IPS-15b (cell line): ENCODE measurements around the gene BICC1.

ENCODE experiments used
- H3K27me3 ChIP-seq: one replicate; pipeline ENCODE4 v1.6.1; 2013; ENCODE audit warnings: low read length; ENCODE audit not compliant: control insufficient read depth, insufficient read depth
- H3K36me3 ChIP-seq: one replicate; pipeline ENCODE4 v1.6.1; 2013; ENCODE audit warnings: low read length; ENCODE audit not compliant: control insufficient read depth, insufficient read depth
- H3K4me1 ChIP-seq: one replicate; pipeline ENCODE4 v1.6.1; 2013; ENCODE audit warnings: mild to moderate bottlenecking, low read length; ENCODE audit not compliant: control insufficient read depth, insufficient read depth
- H3K4me3 ChIP-seq: one replicate; pipeline ENCODE4 v1.5.1; 2013; ENCODE audit warnings: low read depth, low read length
- H3K9ac ChIP-seq: one replicate; pipeline ENCODE4 v1.6.1; 2013; ENCODE audit warnings: low read depth, mild to moderate bottlenecking, low read length
- H3K9me3 ChIP-seq: one replicate; pipeline ENCODE4 v1.6.1; 2013; ENCODE audit warnings: mild to moderate bottlenecking, low read length; ENCODE audit not compliant: control insufficient read depth, insufficient read depth

The BICC1 gene

DNA sequence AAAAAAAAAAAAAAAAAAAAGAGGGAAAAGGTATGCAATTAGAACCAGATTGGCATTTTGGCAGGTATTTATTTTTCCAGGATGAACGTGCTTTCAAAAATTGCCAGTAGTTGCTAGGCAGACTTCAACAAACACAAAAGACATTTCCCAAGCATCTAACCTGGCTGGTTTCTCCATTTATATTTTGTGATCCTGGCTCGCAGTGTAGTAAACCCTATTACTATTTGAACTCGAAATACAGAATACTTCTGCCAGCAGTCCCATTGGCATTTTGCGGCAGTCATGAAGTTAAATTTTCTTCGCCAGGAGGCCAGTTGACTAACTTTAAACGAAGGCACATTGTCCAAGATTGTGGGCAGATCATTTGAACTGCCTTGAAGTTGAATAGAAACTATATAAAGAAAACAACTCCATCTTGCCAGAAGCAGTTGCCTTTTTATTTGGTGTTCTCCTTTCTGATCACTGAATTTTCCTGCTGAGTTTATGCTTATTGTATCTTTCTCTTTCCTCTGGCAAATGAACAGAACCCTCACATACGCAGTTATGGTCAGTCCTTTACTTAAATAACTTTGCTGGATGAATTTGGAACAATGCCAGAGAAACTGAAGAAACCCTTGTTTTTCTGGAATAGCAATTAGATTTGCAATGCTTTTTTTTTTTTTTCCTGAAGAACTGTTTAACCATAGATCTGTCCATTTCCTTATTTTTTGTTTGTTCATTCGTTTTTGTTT, 132.9 kb downstream of the BICC1 start:
- no peak overlapping the region for H3K9ac ChIP-seq
- no peaks in the 10 kb centered on the region for H3K36me3 ChIP-seq
- H3K9me3 ChIP-seq: no peaks in the 10 kb centered on the region
- H3K4me1 ChIP-seq: no peaks in the 10 kb centered on the region
- no peak overlapping the region for H3K4me3 ChIP-seq
- no peaks in the 10 kb centered on the region for H3K27me3 ChIP-seq

- Histone ChIP-seq H3K9ac (no peak overlapping the region), H3K36me3 (no peaks in the 10 kb centered on the region), H3K9me3 (no peaks in the 10 kb centered on the region), H3K27me3 (no peaks in the 10 kb centered on the region), H3K4me1 (no peaks in the 10 kb centered on the region), H3K4me3 (no peak overlapping the region)
These were observed 134.9 kb downstream of the BICC1 start for GRCh38 chr10:58647376-58648112.

DNA sequence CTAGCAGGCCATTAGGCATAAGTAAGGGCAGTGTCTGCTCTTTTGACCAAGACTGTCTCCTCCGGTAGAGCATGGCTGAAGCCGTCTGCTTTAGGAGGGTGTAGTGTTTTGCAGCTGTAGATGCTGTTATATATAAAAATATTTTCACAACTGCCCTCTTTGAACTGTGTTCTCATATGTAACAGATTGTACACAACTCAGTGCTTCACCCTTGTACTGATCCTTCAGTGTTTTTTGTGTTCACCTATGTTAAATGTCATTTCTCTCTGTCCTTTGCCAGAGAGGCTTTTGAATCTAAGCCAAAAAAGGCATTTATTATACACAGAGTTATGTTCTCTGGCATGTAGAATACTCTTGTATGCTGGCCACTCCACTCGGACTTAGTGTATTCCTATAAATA, 135.5 kb downstream of the BICC1 start:
- no peaks in the 10 kb centered on the region for H3K4me1 ChIP-seq
- no peaks in the 10 kb centered on the region for H3K36me3 ChIP-seq
- H3K27me3 ChIP-seq: no peaks in the 10 kb centered on the region
- no peak overlapping the region for H3K9ac ChIP-seq
- H3K9me3 ChIP-seq: no peaks in the 10 kb centered on the region
- H3K4me3 ChIP-seq: no peak overlapping the region

- Histone ChIP-seq H3K4me1 (no peaks in the 10 kb centered on the region), H3K9ac (no peak overlapping the region), H3K9me3 (no peaks in the 10 kb centered on the region)
These were observed 138.4 kb downstream of the BICC1 start for GRCh38 chr10:58651040-58651439.

DNA sequence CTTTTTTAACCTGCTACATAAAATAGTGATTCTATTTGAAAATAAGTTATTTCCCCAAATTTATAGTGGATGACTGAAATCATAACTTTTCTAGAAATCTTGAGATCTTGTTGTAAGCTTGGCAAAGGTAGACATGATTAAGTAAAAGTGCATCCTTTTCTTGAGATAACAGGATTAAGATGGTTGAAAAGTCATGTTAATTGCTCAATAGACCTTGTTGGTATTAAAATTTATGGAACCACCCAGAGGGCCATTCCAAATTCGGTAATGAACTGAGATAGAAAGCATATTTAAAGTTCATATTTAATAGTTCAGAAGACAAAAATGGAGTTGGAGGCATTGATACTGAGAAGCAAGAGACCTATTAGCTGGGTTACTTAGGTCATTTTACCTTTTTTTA, 139.1 kb downstream of the BICC1 start:
- Histone ChIP-seq H3K9ac (no peak overlapping the region), H3K36me3 (no peaks in the 10 kb centered on the region), H3K4me1 (no peaks in the 10 kb centered on the region), H3K4me3 (no peak overlapping the region), H3K27me3 (no peaks in the 10 kb centered on the region), H3K9me3 (no peaks in the 10 kb centered on the region)

More at GRCh38 chr10:58651040-58651439, 138.4 kb downstream of the BICC1 start:
- no peaks in the 10 kb centered on the region for H3K36me3 ChIP-seq
- H3K27me3 ChIP-seq: no peaks in the 10 kb centered on the region
- H3K4me3 ChIP-seq: no peak overlapping the region

GRCh38 chr10:58653139-58653538, 140.5 kb downstream of the BICC1 start:
- H3K9me3 ChIP-seq: no peaks in the 10 kb centered on the region
- no peaks in the 10 kb centered on the region for H3K4me1 ChIP-seq
- H3K4me3 ChIP-seq: no peak overlapping the region
- no peak overlapping the region for H3K9ac ChIP-seq
- no peaks in the 10 kb centered on the region for H3K36me3 ChIP-seq
- H3K27me3 ChIP-seq: no peaks in the 10 kb centered on the region

DNA sequence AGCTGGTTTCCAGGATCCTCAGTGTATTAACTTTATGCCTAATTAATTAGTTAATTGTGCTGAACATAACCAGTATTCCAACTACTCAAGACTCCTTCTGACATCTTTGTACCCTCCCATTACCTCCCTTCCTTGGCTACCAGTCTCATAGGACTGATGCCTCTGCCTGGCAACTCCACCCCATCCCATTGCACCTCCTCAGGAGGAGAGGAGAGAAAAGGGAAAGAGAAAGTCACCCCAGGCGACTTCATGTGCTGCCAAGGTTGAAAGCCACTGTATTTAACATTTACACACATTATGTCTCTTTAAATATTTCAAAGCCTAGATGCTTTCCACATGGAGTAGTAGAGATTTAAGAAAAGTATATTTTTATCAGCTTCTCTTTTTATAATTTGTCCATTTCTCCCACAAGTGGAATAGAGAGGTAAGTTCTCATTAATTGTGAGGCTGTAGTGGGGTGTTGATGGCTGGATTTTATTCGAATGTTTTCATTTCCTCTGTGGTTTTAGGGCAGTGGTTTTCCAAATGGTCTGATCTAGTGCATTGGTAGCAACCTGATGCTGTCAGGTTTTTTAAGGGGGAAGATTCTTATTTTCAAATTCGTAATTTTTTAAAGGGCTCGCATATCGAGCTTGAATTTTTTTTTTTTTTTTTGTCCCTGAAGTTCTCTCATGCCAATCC, 148.0 kb downstream of the BICC1 start:
- Histone ChIP-seq H3K4me3 (no peak overlapping the region), H3K4me1 (no peaks in the 10 kb centered on the region), H3K9ac (no peak overlapping the region), H3K9me3 (peaks cover 7% of the 10 kb centered on the region), H3K36me3 (no peaks in the 10 kb centered on the region), H3K27me3 (no peaks in the 10 kb centered on the region)

- Histone ChIP-seq H3K4me3 (no peak overlapping the region), H3K36me3 (no peaks in the 10 kb centered on the region), H3K9me3 (peaks cover 7% of the 10 kb centered on the region), H3K4me1 (no peaks in the 10 kb centered on the region), H3K9ac (no peak overlapping the region), H3K27me3 (no peaks in the 10 kb centered on the region)
These were observed 148.7 kb downstream of the BICC1 start for GRCh38 chr10:58661336-58661735.

DNA sequence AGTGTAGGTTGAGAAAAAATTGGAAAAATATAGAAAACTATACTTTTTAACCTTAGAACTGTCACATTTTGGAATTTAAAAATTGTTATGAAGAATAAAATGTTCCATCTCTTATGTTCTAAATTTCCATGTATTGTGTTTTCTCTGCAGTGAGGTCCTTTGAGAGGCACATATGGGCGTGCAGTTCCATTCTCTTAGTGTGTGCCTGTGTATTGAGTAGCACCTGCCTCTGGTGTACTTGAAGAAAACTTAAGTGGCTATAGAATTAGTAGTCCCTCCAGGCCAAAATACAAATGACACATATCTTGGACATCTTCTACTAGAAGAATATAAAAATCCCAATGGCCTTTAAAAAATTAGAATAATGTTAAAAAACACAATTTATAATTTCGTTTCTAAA, 149.2 kb downstream of the BICC1 start:
- Histone ChIP-seq H3K9ac (no peak overlapping the region), H3K27me3 (no peaks in the 10 kb centered on the region), H3K4me1 (no peaks in the 10 kb centered on the region), H3K9me3 (peaks cover 7% of the 10 kb centered on the region), H3K36me3 (no peaks in the 10 kb centered on the region), H3K4me3 (no peak overlapping the region)

- H3K27me3 ChIP-seq: no peaks in the 10 kb centered on the region
- H3K9ac ChIP-seq: no peak overlapping the region
- no peaks in the 10 kb centered on the region for H3K36me3 ChIP-seq
- H3K4me3 ChIP-seq: no peak overlapping the region
- no peaks in the 10 kb centered on the region for H3K4me1 ChIP-seq
- H3K9me3 ChIP-seq: peaks cover 7% of the 10 kb centered on the region
These were observed 149.6 kb downstream of the BICC1 start for GRCh38 chr10:58662314-58662713.

DNA sequence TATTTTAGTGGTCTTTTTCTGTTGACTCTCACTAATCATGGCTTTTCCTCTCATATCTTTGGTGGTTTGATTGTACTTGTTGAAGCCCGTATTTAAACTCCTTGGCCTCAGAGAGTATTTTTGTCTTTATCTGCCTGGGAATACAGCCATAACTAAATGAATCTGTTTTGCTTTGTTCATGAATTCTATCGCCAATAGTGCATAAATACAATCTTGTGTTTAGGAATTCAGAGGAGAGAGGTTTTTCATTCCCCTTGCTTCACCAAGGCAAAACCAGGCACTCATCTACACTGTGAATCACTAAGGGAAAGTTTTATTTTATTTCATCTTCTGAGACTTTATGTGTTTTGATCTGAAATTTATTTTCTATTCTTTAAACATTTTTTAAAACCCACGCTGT, 152.7 kb downstream of the BICC1 start:
- Histone ChIP-seq H3K27me3 (no peaks in the 10 kb centered on the region), H3K4me3 (no peak overlapping the region), H3K36me3 (no peaks in the 10 kb centered on the region), H3K9ac (no peak overlapping the region), H3K9me3 (peaks cover 7% of the 10 kb centered on the region), H3K4me1 (peaks cover 6% of the 10 kb centered on the region)

DNA sequence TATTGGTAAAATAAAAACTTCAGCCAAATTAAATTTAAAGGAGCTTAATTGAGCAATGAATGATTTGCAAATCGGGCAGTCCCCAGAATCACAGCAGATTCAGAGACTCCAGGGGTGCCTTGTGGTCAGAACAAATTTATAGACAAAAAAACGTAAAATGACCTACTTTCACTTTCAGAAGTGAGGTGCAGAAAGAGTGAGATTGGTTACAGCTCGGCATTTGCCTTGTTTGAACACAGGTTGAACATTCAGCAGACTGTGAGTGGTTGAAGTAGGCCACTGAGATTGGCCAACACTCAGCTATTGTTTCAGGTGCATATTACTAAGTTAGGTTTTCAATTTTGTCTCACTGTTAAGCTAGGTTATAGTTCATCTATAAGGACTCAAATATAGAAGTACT, 153.4 kb downstream of the BICC1 start:
- H3K36me3 ChIP-seq: no peaks in the 10 kb centered on the region
- no peak overlapping the region for H3K9ac ChIP-seq
- peaks cover 7% of the 10 kb centered on the region for H3K9me3 ChIP-seq
- H3K4me3 ChIP-seq: no peak overlapping the region
- peaks cover 6% of the 10 kb centered on the region for H3K4me1 ChIP-seq
- H3K27me3 ChIP-seq: no peaks in the 10 kb centered on the region
